CD4-positive, alpha-beta T cell treated with Interleukin-12 subunit alpha and Interleukin-12 subunit beta, for 1 hour (primary cell): ENCODE measurements around the gene BRF1.
"Not testable (repeated sequence)": the region's sequence is repeated elsewhere in the genome, so short reads cannot be mapped to it uniquely, and the experiment has no call there.

Source experiments
- DNase-seq: peaks from one replicate; pipeline ENCODE4 v3.0.0-alpha.2; 2020

Gene BRF1, protein sequence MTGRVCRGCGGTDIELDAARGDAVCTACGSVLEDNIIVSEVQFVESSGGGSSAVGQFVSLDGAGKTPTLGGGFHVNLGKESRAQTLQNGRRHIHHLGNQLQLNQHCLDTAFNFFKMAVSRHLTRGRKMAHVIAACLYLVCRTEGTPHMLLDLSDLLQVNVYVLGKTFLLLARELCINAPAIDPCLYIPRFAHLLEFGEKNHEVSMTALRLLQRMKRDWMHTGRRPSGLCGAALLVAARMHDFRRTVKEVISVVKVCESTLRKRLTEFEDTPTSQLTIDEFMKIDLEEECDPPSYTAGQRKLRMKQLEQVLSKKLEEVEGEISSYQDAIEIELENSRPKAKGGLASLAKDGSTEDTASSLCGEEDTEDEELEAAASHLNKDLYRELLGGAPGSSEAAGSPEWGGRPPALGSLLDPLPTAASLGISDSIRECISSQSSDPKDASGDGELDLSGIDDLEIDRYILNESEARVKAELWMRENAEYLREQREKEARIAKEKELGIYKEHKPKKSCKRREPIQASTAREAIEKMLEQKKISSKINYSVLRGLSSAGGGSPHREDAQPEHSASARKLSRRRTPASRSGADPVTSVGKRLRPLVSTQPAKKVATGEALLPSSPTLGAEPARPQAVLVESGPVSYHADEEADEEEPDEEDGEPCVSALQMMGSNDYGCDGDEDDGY

DNA sequence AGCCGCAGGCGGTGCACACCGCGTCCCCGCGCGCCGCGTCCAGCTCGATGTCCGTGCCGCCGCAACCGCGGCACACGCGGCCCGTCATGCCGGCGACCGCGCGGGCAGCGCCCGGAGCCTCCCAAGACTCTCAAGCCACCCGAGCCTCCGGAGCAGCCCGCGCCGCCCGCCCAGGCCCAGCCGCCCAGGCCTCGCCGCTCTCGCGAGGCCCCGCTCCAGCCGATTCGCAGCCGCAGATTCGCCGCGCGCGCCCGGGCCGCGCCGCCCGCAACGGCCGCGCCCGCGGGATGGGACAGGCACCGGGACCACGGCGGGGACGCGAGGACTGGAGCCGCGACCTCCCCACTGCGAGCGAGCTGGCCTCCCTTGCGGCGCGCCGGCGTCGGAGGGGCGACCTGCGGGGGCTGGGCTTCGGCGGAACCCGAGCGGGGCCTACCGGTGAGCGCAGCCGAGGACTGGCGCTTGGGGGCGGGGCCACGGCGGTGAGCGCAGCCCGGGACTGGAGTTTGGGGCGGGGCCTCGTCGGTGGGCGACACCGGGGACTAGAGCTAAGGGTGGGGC, at the start of gene BRF1:
Gene BRF1 (minus strand): TSS at position 460 of the 561 bp plus-strand sequence. CDS start 372 bp downstream, at position 88.
- peak; percentile 97 for DNase-seq

DNA sequence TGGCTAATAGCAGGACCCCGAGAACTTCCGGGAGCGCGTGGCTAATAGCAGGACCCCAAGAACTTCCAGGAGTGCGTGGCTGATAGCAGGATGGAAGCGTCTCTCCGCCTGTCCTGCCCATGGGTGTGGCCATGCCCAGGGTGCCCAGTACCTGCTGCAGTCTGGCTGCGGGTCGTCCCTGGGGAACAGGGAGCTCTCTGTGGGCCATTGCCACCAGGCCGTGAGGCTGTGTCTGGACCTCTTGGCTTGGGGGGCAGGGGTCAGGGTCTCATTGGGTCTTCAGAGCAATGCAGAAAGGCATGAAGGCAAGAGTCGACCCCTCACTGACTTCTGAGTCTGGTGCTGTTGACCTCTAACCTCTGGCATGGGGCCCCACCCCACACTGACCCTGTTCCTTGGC, 49.2 kb upstream of the BRF1 start:
- DNase-seq: no peak

DNA sequence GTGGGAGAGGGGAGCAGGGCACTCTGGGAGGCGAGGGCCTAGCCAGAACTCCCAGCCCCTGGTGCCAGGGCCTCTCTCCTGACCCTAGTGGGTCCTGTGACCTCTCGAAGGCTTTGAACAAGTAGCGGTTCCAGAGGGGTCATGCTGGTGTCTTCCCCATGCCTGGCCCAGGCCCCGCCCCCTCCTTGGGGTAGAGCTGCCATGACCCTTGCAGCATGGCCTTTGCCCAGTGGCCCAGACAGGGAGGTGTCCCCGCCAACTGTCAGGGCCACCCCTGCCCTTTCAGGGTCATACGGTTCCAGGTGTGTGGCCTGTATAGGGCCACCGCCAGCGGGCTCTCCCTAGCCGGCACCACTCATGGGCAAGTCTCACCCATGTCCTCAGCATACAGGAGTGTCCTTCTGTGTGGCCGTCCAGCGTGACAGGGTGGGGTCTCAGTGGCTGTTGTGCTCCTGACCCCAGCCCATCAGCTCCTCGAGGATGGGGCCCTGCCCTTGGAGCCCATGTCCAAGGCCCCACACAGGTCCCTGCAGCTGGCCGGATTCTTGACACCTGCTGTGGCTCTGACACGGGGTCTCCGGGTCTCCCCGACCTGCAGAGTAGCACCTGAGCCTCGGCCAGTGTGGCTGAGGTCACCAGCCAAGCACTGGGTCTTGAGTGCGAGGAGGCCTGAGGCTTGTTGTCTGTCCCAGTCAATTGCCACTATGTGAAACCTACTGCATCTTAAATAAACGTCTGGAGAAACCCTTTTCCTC, 48.3 kb upstream of the BRF1 start:
- DNase-seq: no peak

DNA sequence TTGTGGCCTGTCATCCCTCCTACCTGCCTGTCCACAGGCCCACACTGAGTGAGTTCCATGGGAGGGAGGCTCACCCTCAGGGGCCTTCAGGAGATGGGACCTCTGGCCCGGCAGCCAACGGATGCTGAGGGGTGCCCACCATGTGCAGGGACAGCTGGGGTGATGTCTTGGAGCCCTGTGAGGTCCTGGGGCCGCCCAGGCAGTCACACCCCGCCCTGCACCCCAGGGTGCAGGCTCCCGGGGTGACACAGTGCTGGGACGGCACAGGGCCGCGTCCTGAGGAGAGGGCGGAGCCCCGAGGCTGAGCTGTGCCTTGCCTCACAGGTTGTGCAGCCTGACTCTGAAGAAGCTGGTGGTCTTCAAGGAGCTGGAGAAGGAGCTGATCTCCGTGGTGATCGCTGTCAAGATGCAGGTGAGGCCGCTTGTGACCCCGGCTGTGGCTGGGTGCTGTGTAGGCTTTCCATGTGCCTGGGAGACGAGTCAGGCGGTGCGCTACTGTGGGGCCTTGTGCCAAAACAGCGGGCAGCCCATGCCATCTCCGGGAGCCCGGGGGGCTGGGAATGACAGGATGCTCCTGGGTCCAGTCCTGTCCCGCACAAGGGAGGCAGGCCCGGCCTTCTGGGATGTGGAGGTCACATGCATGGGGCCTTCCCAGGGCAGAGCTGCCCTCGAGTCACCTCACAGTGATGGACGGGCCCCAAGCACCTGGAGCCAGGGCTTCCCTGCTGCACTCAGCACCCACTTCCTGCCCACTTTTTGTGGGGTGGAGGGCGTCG, 47.6 kb upstream of the BRF1 start:
- DNase-seq: no peak

DNA sequence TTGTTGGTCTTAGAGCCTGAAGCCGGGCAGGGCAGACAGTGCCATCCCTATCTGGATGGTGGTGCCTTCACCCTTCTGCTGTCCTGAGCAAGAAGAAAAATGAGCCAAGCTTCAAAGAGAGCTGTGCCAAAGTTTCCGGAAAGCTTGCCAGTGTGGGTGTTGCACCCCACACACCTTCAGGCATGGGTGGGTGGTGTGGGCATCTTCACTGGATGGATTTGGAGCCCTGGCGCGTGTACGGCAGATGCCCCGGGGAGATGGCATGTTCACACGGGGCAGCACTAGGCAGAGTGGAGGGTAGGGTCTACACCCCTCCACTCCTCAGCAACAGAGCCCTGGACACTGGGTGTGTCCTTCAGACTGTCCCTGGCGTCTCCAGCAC, 46.8 kb upstream of the BRF1 start:
- no peak for DNase-seq

DNA sequence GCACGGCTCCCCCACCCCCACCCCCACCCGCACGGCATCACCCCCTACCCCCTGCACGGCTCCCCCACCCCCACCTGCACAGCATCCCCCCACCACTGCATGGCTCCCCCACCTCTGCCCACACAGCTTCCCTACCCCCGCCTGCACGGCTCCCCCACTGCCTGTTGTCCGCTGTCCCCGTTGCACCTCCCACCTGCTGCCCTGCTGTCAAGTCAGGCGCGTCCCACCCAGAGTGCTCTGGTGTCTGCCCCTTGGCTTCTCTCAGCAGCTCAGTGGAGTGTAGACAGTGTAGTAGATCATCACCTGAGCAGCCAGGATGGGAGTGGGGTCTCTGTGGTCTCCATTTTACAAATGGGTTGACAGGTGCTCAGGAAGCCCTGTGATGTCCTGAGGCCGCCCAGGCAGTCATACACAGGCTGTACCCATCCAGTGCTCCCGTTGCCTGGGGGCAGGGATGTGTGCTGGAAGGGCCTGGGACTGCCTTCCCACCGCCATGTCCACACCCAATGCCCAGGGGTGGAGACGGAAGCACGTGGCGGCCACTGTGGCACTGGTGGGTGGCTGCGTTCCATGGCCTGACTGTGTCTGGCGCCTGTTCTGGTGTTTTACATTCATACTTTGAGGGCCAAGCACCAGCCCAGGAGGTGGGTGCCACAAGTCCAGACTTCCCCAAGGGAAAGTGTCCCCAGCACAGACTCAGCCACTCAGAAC, 46.2 kb upstream of the BRF1 start:
- no peak for DNase-seq

DNA sequence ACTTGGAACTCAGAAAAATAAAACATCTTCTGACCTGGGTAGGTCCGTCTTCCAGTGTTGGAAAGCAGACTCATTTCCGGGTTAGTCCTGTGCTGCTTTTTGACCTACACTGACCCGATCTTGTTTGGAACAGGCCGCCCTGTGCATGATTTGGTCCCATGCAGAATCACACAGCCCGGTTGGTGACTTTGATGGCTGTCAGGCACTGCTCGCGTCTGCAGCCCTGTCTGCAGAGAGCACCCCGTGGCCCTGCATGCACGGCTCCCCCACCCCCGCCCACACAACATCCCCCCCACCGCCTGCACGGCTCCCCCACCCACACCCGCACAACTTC, 45.4 kb upstream of the BRF1 start:
- no peak for DNase-seq

DNA sequence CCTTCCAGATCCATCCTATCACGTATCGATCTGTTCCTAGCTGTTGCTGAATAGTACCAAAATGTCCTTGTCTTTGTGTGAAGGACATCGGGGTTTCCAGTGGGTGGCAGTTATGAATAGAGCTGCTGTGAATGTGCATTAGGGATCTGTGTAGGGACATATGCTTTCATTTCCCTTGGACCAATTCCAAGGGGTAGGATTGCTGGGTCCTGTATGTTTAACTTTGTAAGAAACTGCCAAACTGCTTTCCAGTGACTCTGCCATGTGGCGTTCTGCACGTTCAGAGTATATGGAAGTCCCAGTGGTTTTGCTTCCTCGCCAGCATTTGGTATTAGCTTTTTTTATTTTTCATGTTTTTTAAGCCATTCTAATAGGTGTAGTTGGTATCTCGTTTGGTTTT, 42.4 kb upstream of the BRF1 start:
- DNase-seq: no peak

DNA sequence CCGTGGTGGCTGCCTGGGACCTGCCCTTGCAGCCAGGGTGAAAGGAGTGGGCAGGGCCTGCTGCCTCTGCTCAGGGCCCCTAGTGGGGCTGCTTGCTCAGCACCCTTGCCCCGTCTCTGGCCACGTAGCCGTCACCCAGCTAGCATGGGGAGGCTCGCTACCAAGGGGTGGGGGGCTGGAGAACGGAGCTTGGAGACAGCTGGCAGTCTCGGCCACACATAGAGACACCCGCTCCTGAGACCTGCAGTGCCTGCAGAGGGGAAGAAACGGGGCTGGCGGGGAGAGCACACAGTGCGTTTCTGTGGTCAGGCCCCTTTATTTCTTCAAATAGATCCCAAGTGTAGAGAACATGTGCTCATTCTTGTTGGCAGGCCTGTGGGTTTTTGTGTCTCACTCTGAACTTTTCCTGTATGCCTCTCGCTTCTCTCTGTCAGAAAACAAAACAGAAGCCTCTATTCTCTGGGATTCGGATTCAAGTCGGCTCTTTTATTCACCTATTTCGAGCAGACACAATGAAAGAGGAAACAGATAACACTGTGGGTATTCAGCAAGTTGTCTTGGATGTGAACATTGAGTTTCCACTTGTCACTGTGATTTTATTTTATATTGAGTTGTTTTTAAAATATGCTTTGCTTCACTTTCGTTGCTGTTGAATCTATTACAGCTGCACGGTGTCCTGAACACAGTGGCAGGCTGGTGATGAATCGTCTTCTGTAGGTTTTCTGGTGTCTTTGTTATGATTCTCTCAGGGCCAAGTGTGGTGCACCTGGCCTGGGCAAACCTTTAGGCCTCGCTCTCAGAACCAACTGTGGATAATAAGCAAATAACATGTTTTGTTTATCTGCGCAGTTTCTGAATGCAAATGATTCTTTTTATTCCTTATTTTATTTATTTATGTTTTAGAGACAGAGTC, 40.3 kb upstream of the BRF1 start:
- DNase-seq: no peak

DNA sequence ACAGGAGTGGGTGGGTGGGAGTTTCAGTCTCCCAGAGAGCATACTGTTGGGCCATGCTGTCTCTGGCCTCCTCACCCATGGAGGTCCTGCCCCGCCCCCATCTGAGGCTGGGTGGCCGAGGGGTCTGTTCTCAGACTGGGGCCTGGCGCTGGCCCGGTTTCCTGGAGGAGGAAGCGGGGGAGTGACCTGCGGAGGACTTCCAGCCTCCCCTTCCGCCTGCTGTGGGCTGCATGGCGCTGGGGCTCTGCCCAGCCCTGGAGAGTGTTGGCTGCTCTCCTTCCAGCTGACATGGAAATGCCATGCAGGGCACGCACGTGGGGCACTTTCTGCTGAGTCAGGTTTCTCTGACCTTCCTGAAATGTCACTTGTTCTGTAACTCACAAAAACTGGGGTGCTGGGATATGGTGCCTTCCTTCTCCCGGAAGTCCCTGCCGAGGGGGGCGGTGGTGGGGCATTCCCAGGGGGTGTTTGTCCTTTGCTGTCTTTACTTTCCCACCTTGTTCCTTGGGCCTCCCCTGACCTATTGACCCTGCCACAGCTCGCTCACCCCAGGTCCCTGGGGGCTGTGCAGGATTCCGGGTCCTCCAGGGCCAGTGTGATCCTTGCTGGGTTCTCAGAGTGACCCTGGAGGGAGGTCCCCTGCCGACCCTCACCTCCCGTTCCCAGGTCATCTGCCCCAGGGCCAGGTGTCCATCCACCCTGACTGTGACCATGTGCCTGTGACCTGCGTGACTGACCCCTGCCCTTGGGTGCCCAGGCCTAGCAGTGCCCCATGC, 37.4 kb upstream of the BRF1 start:
- DNase-seq: no peak

DNA sequence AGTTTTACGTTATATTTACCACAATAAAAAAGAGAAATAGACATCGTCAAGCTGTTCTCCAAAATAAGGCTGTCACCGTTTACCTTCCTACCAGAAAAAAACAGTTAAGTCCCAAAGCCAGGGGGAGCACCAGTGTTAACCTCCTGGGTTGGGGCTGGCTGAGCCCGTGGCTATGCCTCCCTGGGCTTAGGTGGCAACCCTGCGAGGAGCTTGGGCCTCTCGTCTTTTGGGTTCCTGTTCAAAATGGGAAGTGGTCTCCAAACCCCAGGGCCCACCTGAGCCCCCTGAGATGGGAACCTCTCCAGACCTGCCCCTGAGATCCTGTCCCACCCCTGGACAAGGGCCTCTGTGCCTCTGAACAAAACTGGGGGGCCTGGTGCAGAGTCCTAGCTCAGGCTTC, 36.6 kb upstream of the BRF1 start:
- DNase-seq: no peak

DNA sequence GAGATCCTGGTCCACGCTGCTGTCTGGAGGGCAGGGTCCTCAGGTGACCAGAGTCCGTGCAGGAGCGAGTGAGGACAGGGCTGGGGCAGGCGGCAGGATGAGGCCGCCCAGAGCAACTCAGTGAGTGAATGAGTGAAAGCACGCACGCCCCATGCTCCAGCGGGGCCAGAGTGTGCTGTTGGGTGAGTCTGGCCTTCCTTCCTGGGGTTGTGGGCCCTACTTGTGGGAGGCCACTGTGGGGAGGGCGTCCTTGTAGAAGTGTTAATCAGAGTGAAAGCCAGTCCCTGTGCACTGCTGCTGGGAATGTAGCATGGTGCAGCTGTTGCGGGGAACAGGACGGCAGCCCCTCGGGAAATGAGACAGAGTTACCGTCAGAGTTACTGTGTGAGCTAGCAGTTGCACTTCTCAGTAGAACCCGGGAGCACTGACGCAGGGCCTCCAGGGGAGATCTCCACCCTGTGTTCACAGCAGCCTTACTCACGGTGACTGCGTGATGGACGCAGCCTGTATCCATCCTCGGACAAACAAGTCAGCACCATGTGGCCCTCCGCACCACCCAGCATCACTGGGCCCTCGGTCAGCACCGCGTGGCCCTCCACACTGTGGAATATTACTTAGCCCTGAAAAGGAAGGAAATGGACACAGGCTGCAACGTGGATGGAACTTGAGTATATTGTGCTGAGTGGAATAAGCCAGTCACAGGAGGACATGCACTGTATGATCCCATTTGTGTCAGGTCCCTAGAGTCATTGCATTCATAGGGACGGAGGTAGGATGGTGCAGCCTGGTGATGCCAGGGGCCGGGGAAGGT, 35.9 kb upstream of the BRF1 start:
- no peak for DNase-seq

DNA sequence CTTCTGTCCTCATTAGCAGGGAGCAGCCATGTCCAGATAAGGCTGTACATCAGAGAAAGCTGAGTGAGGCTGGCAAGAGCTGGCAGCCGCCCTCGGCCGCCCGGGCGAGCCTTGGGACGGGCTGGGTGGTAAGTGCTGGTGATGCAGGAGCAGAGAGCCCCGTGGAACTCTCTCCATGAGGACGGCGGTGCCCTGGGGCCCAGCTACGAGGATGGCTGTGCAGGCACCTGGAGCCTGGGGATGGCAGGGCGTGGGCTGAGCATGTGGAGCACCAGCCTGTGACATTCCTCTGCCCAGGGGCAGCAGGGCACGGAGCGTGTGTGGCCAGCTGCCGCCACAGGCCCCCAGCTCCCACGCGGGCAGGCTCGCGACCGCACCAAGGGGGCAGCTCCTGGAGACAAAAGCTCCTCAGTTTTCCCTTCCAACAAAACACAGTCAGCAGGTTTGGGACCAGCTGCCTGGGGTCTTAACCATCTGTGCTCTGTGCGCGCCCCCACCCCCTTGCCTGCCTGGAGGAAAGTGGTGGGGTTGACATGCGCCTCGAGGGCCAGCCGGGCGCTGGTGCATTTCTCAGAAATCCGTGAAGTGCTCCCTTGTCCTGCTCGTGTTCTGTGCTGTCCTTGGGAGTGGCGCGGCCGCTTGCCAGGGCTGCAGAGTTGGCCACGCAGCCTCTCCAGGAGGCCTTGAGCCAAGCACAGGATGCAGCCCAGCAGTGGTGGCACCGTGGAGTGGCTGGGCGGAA, 35.1 kb upstream of the BRF1 start:
- DNase-seq: no peak

DNA sequence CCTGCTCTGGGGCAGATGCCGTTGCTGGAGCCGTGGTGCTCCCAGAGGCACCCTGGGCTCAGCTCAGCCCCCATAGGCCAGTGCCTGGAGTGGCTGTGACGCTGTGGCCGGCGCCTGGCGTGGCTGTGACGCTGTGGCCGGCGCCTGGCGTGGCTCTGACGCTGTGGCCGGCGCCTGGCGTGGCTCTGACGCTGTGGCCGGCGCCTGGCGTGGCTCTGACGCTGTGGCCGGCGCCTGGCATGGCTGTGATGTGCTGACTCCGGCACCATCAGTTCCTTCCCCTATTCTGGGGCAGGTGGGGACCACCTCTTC, 34.4 kb upstream of the BRF1 start:
- DNase-seq: not testable (repeated sequence)

DNA sequence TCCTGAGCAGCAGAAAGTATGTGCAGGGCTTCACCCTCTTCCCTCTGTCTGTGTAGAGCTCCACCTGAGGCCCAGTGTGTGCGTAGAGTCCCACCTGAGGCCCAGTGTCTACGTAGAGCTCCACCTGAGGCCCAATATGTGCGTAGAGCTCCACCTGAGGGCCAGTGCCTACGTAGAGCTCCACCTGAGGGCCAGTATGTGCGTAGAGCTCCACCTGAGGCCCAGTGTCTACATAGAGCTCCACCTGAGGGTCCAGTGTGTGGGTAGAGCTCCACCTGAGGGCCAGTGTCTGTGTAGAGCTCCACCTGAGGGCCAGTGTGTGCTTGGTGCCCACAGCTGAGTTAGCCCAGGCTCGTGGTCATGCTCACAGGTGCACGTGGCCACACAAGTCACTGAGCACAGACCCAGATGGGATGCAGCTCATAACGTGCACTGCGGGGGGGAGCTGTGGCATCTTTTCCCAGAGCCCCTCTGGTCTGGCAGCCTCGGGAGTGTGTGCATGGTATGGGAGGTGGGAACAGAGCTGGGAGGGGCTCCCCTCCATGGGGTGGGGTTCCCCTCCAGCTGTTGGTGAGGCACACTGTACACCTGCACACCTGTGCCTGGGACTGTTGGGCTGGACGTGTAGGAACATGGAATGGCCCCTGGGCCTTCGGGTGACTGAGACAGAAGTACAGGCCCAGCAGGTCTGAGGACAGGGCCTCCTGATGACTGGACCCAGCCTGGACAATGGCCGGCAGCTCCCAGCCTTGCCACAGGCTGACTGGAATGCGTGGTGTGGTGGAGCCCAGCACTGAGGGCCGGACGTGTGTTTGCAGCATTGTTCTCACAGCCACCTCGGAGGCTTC, 33.8 kb upstream of the BRF1 start:
- DNase-seq: no peak

DNA sequence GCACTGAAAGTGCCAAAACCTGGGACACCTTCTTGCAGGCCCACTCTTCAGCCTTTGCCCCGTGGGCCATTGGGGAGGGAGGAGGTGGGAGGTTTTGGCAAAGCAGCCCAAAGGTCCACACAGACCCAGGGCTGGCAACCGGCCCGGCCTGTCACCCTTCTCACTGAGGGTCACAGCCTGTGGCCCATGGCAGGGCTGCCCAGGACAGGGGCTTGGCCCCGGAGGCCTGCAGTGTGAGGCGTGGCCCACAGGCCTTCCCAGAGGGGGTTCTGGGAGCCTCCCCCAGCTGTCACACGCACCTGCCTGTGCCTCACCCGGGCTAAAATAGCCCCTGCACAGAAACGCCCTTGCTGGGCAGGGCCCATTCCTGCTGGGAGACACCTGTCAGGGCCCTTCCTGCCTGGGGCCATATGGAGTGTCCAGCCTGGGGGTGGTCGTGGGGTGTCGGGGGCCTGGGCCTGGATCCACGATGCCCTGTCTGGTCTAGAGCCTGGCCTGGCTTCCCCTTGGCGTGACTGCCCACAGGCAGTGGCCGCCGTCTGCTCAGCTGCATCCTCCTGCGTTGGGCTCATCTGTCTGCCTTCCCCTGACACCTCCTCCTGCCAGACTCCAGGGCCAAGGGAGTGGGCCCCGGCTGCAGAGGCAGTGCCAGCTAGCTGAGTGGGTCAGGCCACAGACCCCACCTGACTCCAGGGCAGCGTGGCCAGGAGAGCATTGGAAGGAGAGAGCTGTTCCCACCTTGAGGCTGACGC, 33.0 kb upstream of the BRF1 start:
- no peak for DNase-seq

DNA sequence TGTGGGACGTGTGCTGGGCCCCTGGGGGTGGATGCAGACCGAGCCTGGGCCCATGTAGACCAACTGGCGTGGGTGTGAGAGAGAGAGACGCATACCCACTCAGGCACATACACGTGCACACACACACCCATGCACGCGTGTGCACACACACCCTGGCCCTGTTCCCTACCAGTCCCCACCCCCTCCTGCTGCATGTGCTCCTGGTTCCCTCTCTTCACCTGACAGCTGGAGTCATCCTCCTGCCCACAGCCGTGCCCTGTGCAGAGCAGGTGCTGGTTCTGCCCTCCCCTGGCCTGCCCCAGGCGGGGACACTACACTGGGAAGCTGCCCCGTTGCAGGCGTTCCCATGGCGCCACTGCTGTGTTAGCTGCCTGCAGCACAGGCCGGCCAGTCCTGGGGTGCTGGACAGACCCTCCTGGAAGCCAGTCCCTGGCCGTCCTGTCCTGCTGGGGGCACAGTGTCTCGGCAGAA, 32.3 kb upstream of the BRF1 start:
- no peak for DNase-seq
